Astrocyte (in vitro differentiated cells and primary cell): ENCODE data around the gene NES.

ENCODE experiments used
- CTCF ChIP-seq: IDR thresholded peaks from 2 replicates; pipeline ENCODE4 v1.5.1; 2011; ENCODE audit warnings: low read depth, mild to moderate bottlenecking, inconsistent platforms, low read length, moderate library complexity; ENCODE audit not compliant: insufficient read depth
- EZH2 ChIP-seq: IDR thresholded peaks from 2 replicates; pipeline ENCODE4 v1.6.1; 2012; ENCODE audit warnings: mild to moderate bottlenecking, low read length, inconsistent platforms; ENCODE audit not compliant: insufficient read depth

DNA sequence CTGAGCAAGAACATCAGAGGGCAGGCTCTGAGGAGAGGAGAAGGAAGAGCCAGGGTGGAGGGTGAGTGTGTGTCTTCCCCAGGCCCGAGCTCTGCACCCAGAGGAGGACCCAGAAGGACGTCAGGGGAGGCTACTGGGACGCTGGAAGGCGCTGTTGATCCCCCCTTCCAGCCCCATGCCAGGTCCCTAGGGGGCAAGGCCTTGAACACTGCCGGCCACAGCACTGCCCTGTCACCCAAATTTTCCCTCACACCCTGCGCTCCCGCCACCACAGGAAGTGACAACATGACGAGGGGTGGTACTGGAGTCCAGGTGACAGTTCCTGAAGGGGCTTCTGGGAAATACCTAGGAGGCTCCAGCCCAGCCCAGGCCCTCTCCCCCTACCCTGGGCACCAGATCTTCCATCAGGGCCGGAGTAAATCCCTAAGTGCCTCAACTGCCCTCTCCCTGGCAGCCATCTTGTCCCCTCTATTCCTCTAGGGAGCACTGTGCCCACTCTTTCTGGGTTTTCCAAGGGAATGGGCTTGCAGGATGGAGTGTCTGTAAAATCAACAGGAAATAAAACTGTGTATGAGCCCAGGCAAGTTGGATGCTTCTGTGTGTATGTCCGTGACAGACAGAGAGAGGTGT, 18.1 kb downstream of the NES start:
- TF ChIP-seq CTCF: no peak
- no peak for TF ChIP-seq EZH2
